ENCODE results near the gene NT5DC4.

DNA sequence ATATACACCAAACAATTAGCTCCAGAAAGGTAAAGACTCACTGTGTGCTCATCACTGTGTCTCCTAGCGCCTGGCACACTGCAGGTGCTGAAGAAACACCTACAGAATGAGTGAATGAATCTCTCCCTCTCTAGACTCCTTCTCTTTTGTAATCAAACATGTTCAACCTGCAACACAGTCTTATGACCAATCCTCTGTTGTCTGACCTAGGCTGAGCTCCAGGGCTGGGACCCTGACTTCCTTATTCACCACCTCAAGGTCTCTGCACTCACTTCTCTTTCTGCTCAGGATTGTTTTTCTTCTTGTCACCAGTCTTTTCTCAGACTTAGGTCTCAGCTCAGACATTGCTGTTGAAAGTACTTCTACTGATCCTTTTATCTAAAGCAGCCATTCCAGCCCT lies 33.7 kb downstream of the NT5DC4 start:
- TF ChIP-seq, protein P1, sequence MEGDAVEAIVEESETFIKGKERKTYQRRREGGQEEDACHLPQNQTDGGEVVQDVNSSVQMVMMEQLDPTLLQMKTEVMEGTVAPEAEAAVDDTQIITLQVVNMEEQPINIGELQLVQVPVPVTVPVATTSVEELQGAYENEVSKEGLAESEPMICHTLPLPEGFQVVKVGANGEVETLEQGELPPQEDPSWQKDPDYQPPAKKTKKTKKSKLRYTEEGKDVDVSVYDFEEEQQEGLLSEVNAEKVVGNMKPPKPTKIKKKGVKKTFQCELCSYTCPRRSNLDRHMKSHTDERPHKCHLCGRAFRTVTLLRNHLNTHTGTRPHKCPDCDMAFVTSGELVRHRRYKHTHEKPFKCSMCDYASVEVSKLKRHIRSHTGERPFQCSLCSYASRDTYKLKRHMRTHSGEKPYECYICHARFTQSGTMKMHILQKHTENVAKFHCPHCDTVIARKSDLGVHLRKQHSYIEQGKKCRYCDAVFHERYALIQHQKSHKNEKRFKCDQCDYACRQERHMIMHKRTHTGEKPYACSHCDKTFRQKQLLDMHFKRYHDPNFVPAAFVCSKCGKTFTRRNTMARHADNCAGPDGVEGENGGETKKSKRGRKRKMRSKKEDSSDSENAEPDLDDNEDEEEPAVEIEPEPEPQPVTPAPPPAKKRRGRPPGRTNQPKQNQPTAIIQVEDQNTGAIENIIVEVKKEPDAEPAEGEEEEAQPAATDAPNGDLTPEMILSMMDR (IDR thresholded peaks at IDR 0.05; ENCODE audit: insufficient read depth, low read depth, low read length) = no peak
- no peak for TF ChIP-seq EZH2 (IDR thresholded peaks at IDR 0.05; ENCODE audit: insufficient read depth, low read length)

All from astrocyte (in vitro differentiated cells and primary cell).